Measurements from ENCODE around the gene EVX2.
A peak's percentile ranks its signal among the peaks of the same experiment; 100 is the strongest.

EVX2 gene

DNA sequence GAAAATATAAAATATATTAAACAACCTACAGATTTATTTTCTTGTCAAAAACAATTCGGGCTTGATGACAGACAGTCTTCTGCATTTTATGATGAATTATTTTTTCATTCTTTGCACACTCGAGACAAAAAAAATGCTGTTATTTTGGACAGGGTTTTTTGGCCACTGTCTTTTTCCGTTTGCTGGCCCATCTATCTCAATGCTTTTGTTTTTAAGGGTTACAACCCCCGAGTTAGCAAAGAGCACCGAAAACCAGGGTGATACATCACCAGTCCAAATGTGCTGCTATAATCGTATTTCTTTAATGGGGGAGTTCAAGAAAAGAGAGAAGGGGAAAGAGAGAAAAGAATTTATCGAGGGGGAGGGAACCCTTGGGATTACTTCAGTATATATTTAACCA lies 7.7 kb downstream of the EVX2 start:
- H3K36me3 ChIP-seq (ENCODE audit: insufficient read depth, low read length) = no peaks in the 10 kb centered on the region
- WGBS = 69% methylated on average over 6 of the region's 7 CpGs
- H3K27me3 ChIP-seq (ENCODE audit: insufficient read depth, low read length) = peaks cover 98% of the 10 kb centered on the region

DNA sequence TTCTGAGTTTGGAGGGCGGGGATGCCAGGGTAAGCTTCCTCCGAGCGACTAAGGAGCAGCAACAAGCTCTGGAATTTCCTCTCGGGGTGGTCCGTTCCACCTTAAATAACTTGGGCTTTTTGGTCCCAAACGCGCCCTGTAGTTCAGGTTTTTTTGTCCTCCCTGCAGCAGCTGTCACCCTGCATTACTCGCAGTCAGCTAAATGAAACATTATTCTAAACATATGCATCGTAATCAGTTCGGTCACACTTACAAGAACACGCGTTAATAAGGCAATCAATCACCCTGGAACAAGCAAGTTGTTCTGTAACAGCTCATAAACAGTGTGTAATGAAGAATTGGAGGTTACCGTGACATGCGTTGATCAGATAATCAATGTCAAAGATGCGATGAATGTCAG lies 8.3 kb downstream of the EVX2 start:
- H3K27me3 ChIP-seq (ENCODE audit: insufficient read depth, low read length) = peaks cover 98% of the 10 kb centered on the region

More for the DNA sequence above, 7.7 kb downstream of the EVX2 start:
- H3K9me3 ChIP-seq (ENCODE audit: insufficient read depth, low read depth, low read length) = no peaks in the 10 kb centered on the region
- H3K9ac ChIP-seq (ENCODE audit: low read depth, low read length) = no peak overlapping the region
- H3K4me3 ChIP-seq (ENCODE audit: low read length) = no peak overlapping the region
- H3K4me1 ChIP-seq (ENCODE audit: insufficient read depth, low read length) = 0 out of 2 replicates have a peak, but pooled peaks cover 4% of the 10 kb centered on the region
- H3K27ac ChIP-seq (ENCODE audit: low read depth, low read length) = no peak overlapping the region

GRCh38 chr2:176074919-176075425 lies 8.8 kb downstream of the EVX2 start:
- no peak overlapping the region for H3K27ac ChIP-seq (ENCODE audit: low read depth, low read length)
- peak overlapping the region; percentile 44 for H3K4me3 ChIP-seq (ENCODE audit: low read length)
- 69% methylated on average over 6 of the region's 7 CpGs for WGBS
- no peak overlapping the region for H3K9ac ChIP-seq (ENCODE audit: low read depth, low read length)
- no peaks in the 10 kb centered on the region for H3K36me3 ChIP-seq (ENCODE audit: insufficient read depth, low read length)
- H3K4me1 ChIP-seq (ENCODE audit: insufficient read depth, low read length) = 0 out of 2 replicates have a peak, but pooled peaks cover 4% of the 10 kb centered on the region
- no peaks in the 10 kb centered on the region for H3K9me3 ChIP-seq (ENCODE audit: insufficient read depth, low read depth, low read length)
- H3K27me3 ChIP-seq (ENCODE audit: insufficient read depth, low read length) = peaks cover 100% of the 10 kb centered on the region

More for the DNA sequence above, 8.3 kb downstream of the EVX2 start:
- 28% methylated on average over 14 of the region's 15 CpGs for WGBS
- H3K4me3 ChIP-seq (ENCODE audit: low read length) = peak overlapping the region; percentile 44
- 0 out of 2 replicates have a peak, but pooled peaks cover 4% of the 10 kb centered on the region for H3K4me1 ChIP-seq (ENCODE audit: insufficient read depth, low read length)
- no peaks in the 10 kb centered on the region for H3K9me3 ChIP-seq (ENCODE audit: insufficient read depth, low read depth, low read length)
- H3K9ac ChIP-seq (ENCODE audit: low read depth, low read length) = no peak overlapping the region
- H3K36me3 ChIP-seq (ENCODE audit: insufficient read depth, low read length) = no peaks in the 10 kb centered on the region
- no peak overlapping the region for H3K27ac ChIP-seq (ENCODE audit: low read depth, low read length)

DNA sequence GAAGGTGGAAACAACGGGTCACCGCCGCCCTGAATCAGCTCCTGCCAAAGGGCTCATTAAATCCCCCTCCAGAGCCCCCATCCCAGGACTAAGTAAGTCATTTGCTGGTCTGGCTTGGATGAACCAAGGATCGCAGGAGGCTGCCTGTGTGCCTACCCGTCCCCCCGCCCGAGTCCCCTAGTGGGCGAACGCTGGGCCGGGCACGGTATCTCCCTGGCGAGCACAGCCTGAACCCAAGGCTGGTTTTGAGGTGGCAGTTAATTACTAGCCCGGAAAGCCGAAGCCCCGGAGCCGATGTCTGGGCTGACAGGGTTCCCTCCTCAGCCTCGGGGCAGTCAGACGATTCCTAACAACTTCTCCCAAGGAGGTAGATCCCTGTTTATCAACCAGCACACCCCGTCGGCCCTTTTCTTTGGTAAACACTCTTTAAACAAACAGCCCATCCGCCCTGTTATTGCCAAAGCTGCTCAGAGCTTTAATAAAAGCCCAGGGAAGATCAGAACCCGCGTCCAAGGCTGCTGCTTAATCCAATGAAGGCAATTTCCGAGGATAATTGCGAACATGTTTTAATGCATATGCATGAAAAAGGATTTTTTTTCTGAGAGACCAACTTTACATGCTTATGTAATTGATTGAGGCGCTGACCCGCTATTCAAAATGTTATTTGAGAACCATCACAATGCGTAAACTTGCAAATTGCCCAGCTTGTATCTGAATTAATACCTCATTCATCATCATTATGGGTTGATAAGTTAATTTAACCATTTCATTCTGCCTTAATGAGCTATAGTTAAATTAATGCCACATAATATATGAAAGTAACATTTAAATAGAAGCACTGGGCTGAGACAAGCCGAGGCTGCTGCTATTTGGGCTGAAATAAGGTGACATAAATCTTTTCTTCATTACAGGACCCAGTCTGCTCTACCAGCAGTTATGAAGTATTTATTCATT lies 10.5 kb downstream of the EVX2 start:
- Histone ChIP-seq H3K36me3 (ENCODE audit: insufficient read depth, low read length) (no peaks in the 10 kb centered on the region), H3K4me1 (ENCODE audit: insufficient read depth, low read length) (no peaks in the 10 kb centered on the region), H3K9me3 (ENCODE audit: insufficient read depth, low read depth, low read length) (no peaks in the 10 kb centered on the region), H3K9ac (ENCODE audit: low read depth, low read length) (no peak overlapping the region), H3K27me3 (ENCODE audit: insufficient read depth, low read length) (peaks cover 100% of the 10 kb centered on the region), H3K4me3 (ENCODE audit: low read length) (no peak overlapping the region), H3K27ac (ENCODE audit: low read depth, low read length) (no peak overlapping the region)
- WGBS = 83% methylated on average over 28 of the region's 29 CpGs

DNA sequence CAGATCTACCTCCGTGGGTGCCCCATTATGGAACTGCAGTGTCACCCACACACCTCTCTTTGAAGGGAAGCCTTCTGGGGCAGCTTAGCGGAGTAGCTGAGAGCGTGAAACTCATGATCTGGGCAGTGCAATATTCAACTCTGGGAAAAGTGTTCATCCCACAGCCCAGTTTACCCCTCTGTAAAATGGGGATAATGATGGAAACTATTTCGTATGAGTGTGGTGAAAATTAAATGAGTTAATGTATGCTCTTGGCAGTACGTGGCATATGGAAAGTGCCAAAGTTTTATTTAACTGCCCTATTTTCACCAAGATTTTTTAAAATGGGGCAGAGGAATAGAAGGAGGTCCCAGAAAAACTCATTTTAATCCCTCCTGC lies 11.5 kb downstream of the EVX2 start:
- no peak overlapping the region for H3K9ac ChIP-seq (ENCODE audit: low read depth, low read length)
- H3K36me3 ChIP-seq (ENCODE audit: insufficient read depth, low read length) = no peaks in the 10 kb centered on the region
- no peaks in the 10 kb centered on the region for H3K4me1 ChIP-seq (ENCODE audit: insufficient read depth, low read length)
- no peaks in the 10 kb centered on the region for H3K9me3 ChIP-seq (ENCODE audit: insufficient read depth, low read depth, low read length)
- no peak overlapping the region for H3K4me3 ChIP-seq (ENCODE audit: low read length)
- WGBS = 93% methylated on average over 5 of the region's 5 CpGs
- no peak overlapping the region for H3K27ac ChIP-seq (ENCODE audit: low read depth, low read length)
- peaks cover 100% of the 10 kb centered on the region for H3K27me3 ChIP-seq (ENCODE audit: insufficient read depth, low read length)

GRCh38 chr2:176071330-176072291 lies 12.2 kb downstream of the EVX2 start:
- Histone ChIP-seq H3K27me3 (ENCODE audit: insufficient read depth, low read length) (peaks cover 100% of the 10 kb centered on the region), H3K36me3 (ENCODE audit: insufficient read depth, low read length) (no peaks in the 10 kb centered on the region), H3K4me1 (ENCODE audit: insufficient read depth, low read length) (no peaks in the 10 kb centered on the region), H3K9ac (ENCODE audit: low read depth, low read length) (no peak overlapping the region), H3K9me3 (ENCODE audit: insufficient read depth, low read depth, low read length) (no peaks in the 10 kb centered on the region), H3K4me3 (ENCODE audit: low read length) (no peak overlapping the region), H3K27ac (ENCODE audit: low read depth, low read length) (no peak overlapping the region)
- 93% methylated on average over 57 of the region's 58 CpGs for WGBS

DNA sequence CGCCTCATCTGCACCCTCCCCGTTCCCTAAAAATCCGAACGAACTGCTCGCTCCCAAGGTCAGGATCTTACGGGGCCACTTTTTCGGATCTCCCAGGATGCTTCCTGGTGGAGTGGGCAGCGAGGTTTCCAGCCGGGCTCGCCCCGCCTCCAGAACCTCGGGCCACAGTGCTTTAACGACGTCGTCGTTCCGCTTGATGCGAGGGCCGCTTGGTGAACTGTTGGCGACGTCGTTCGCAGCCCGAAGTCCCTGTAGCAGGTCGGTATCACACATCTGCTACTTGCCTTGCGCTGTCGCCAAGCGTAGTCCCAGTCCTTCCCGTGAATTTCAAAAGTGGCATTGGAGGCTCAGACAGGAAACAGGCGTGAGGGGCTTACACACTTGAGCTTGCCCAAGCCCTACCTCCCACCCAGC lies 15.3 kb downstream of the EVX2 start:
- Histone ChIP-seq H3K27ac (ENCODE audit: low read depth, low read length) (no peak overlapping the region), H3K9me3 (ENCODE audit: insufficient read depth, low read depth, low read length) (no peaks in the 10 kb centered on the region), H3K4me1 (ENCODE audit: insufficient read depth, low read length) (no peaks in the 10 kb centered on the region), H3K27me3 (ENCODE audit: insufficient read depth, low read length) (peaks cover 97% of the 10 kb centered on the region), H3K9ac (ENCODE audit: low read depth, low read length) (no peak overlapping the region), H3K4me3 (ENCODE audit: low read length) (no peak overlapping the region), H3K36me3 (ENCODE audit: insufficient read depth, low read length) (no peaks in the 10 kb centered on the region)
- 92% methylated on average over 30 of the region's 30 CpGs for WGBS

DNA sequence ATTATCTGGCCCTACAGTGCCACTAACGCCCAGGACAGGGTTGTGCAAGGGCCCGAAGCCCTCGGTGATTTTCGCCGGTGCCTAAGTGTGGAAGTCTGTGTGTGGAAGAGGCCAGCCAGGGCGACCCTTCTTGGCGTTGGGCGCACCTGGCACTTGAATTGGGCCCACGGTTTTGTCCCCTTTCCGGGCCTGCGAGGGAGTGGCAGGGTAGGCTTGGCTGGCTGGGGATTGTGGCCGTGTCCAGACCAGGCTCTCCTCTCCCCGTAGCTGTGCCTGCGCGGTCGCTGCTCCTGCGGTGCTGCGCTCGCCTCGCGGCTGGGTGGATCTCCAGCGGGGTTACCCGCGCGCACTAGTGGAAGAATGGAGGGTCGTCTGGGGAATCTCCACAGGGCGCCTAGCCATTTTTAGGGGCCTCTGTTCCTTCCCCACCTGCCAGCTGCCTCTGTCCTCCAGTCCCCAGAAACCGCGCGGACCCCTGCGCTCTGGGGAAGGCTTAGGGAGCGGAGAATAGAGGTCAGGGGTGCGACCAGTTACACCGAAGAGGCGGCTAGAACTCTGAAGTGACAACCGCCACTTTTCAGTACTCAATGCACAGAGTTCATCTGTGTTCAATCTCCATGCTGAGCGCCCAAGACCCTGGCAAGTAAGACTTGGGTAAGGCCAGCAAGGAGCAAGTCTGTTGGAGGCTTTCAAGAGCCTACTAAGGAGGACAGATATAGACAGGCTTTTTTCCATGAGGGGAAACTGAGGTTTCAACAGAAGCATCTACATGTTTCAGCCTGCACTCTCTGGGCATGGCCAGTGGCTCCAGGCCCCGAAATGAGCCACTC lies 16.0 kb downstream of the EVX2 start:
- H3K27ac ChIP-seq (ENCODE audit: low read depth, low read length) = no peak overlapping the region
- no peaks in the 10 kb centered on the region for H3K9me3 ChIP-seq (ENCODE audit: insufficient read depth, low read depth, low read length)
- no peak overlapping the region for H3K4me3 ChIP-seq (ENCODE audit: low read length)
- H3K9ac ChIP-seq (ENCODE audit: low read depth, low read length) = no peak overlapping the region
- no peaks in the 10 kb centered on the region for H3K4me1 ChIP-seq (ENCODE audit: insufficient read depth, low read length)
- peaks cover 94% of the 10 kb centered on the region for H3K27me3 ChIP-seq (ENCODE audit: insufficient read depth, low read length)
- WGBS = 93% methylated on average over 38 of the region's 38 CpGs
- no peaks in the 10 kb centered on the region for H3K36me3 ChIP-seq (ENCODE audit: insufficient read depth, low read length)

- no peaks in the 10 kb centered on the region for H3K36me3 ChIP-seq (ENCODE audit: insufficient read depth, low read length)
- H3K9me3 ChIP-seq (ENCODE audit: insufficient read depth, low read depth, low read length) = no peaks in the 10 kb centered on the region
- no peak overlapping the region for H3K27ac ChIP-seq (ENCODE audit: low read depth, low read length)
- no peak overlapping the region for H3K9ac ChIP-seq (ENCODE audit: low read depth, low read length)
- no peaks in the 10 kb centered on the region for H3K4me1 ChIP-seq (ENCODE audit: insufficient read depth, low read length)
- 95% methylated on average over 56 of the region's 56 CpGs for WGBS
- H3K4me3 ChIP-seq (ENCODE audit: low read length) = no peak overlapping the region
- peaks cover 89% of the 10 kb centered on the region for H3K27me3 ChIP-seq (ENCODE audit: insufficient read depth, low read length)
Observed at GRCh38 chr2:176066645-176067588, 16.8 kb downstream of the EVX2 start.

Data from HUES64 (cell line).